ENCODE data around the gene GMPR. TPM values are rescaled to one million over a fixed set of nuclear protein-coding genes. Genes with fewer than 3 reads are reported as not detected.

The GMPR gene
- total RNA-seq, 2 experiments from 2014 or later: 0.63 to 0.95 TPM

- TF ChIP-seq, protein P1, sequence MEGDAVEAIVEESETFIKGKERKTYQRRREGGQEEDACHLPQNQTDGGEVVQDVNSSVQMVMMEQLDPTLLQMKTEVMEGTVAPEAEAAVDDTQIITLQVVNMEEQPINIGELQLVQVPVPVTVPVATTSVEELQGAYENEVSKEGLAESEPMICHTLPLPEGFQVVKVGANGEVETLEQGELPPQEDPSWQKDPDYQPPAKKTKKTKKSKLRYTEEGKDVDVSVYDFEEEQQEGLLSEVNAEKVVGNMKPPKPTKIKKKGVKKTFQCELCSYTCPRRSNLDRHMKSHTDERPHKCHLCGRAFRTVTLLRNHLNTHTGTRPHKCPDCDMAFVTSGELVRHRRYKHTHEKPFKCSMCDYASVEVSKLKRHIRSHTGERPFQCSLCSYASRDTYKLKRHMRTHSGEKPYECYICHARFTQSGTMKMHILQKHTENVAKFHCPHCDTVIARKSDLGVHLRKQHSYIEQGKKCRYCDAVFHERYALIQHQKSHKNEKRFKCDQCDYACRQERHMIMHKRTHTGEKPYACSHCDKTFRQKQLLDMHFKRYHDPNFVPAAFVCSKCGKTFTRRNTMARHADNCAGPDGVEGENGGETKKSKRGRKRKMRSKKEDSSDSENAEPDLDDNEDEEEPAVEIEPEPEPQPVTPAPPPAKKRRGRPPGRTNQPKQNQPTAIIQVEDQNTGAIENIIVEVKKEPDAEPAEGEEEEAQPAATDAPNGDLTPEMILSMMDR (IDR thresholded peaks at IDR 0.05): no peak
- CTCF ChIA-PET: interaction anchor here (1.1 kb wide), 1 partner anchor 505 kb away, joined by 3 read pairs; no protein-coding TSS in a partner anchor
These were observed 41.3 kb upstream of the GMPR start for GRCh38 chr6:16196984-16197546.

GRCh38 chr6:16198061-16198705 lies 40.2 kb upstream of the GMPR start:
- no peaks in the 10 kb centered on the region for H3K36me3 Mint-ChIP-seq (ENCODE audit: low read depth)
- POLR2A ChIA-PET: no interaction called here
- no peak for DNase-seq
- no peak for ATAC-seq (ENCODE audit: poor library complexity)
- H3K4me3 Mint-ChIP-seq: no peak overlapping the region
- Histone ChIP-seq H3K27me3 (ENCODE audit: control insufficient read depth in 1 of 2, insufficient read depth in 2 of 2, low read length in 2 of 2) (peaks cover 0 to 2% of the 10 kb centered on the region in 2 experiments), H3K27ac (ENCODE audit: low read depth in 1 of 2, low read length in 2 of 2) (no peak overlapping the region), H3K9me3 (ENCODE audit: control insufficient read depth in 1 of 2, insufficient read depth in 1 of 2, low read length in 2 of 2) (peaks cover 0 to 3% of the 10 kb centered on the region in 2 experiments), H3K36me3 (ENCODE audit: insufficient read depth, low read length) (no peaks in the 10 kb centered on the region), H3K4me3 (ENCODE audit: low read length) (no peak overlapping the region), H3K4me1 (ENCODE audit: insufficient read depth, low read length) (no peaks in the 10 kb centered on the region)
- no peak overlapping the region for H3K27ac Mint-ChIP-seq
- H3K9me3 Mint-ChIP-seq: no peaks in the 10 kb centered on the region
- H3K27me3 Mint-ChIP-seq: peaks cover 24% of the 10 kb centered on the region
- intact Hi-C loops (cut with DNase I, micrococcal nuclease): no loop called here
- TF ChIP-seq, protein P1 (IDR thresholded peaks at IDR 0.05): no peak
- no peaks in the 10 kb centered on the region for H3K4me1 Mint-ChIP-seq (ENCODE audit: low read depth)
- CTCF ChIA-PET: no interaction called here

More at GRCh38 chr6:16196984-16197546, 41.3 kb upstream of the GMPR start:
- Histone ChIP-seq H3K36me3 (ENCODE audit: insufficient read depth, low read length) (no peaks in the 10 kb centered on the region), H3K27ac (ENCODE audit: low read depth in 1 of 2, low read length in 2 of 2) (no peak overlapping the region), H3K9me3 (ENCODE audit: control insufficient read depth in 1 of 2, insufficient read depth in 1 of 2, low read length in 2 of 2) (peaks cover 0 to 3% of the 10 kb centered on the region in 2 experiments), H3K27me3 (ENCODE audit: control insufficient read depth in 1 of 2, insufficient read depth in 2 of 2, low read length in 2 of 2) (peaks cover 0 to 2% of the 10 kb centered on the region in 2 experiments), H3K4me1 (ENCODE audit: insufficient read depth, low read length) (no peaks in the 10 kb centered on the region), H3K4me3 (ENCODE audit: low read length) (no peak overlapping the region)
- POLR2A ChIA-PET: no interaction called here
- no peak overlapping the region for H3K4me3 Mint-ChIP-seq
- peaks cover 28% of the 10 kb centered on the region for H3K27me3 Mint-ChIP-seq
- DNase-seq (no peak), ATAC-seq (ENCODE audit: poor library complexity) (no peak)
- H3K9me3 Mint-ChIP-seq: no peaks in the 10 kb centered on the region
- no peaks in the 10 kb centered on the region for H3K36me3 Mint-ChIP-seq (ENCODE audit: low read depth)
- intact Hi-C loops (cut with DNase I, micrococcal nuclease): no loop called here
- H3K4me1 Mint-ChIP-seq (ENCODE audit: low read depth): no peaks in the 10 kb centered on the region
- H3K27ac Mint-ChIP-seq: no peak overlapping the region

- intact Hi-C loops (cut with DNase I, micrococcal nuclease): loop anchor here in 1 of 2 experiments (1.0 kb wide), 1 partner anchor 504 kb away; no protein-coding TSS in a partner anchor
- no peak overlapping the region for H3K27ac ChIP-seq (ENCODE audit: low read depth in 1 of 2, low read length in 2 of 2)
- Mint-ChIP-seq H3K9me3 (no peaks in the 10 kb centered on the region), H3K4me1 (ENCODE audit: low read depth) (no peaks in the 10 kb centered on the region), H3K27ac (no peak overlapping the region), H3K4me3 (no peak overlapping the region), H3K36me3 (ENCODE audit: low read depth) (no peaks in the 10 kb centered on the region), H3K27me3 (peaks cover 12% of the 10 kb centered on the region)
- DNase-seq (no peak), ATAC-seq (ENCODE audit: poor library complexity) (no peak)
- H3K36me3 ChIP-seq (ENCODE audit: insufficient read depth, low read length): no peaks in the 10 kb centered on the region
- ChIA-PET CTCF (interaction anchor here (0.7 to 1.4 kb wide), 3 partner anchors 17 to 508 kb away, joined by 3 read pairs; partner anchors contain the start of gene MYLIP), POLR2A (no interaction called here)
- TF ChIP-seq, protein P1 (IDR thresholded peaks at IDR 0.05): no peak
- no peak overlapping the region for H3K4me3 ChIP-seq (ENCODE audit: low read length)
- no peaks in the 10 kb centered on the region for H3K4me1 ChIP-seq (ENCODE audit: insufficient read depth, low read length)
- H3K9me3 ChIP-seq (ENCODE audit: control insufficient read depth in 1 of 2, insufficient read depth in 1 of 2, low read length in 2 of 2): peaks cover 0 to 3% of the 10 kb centered on the region in 2 experiments
- peaks cover 0 to 2% of the 10 kb centered on the region in 2 experiments for H3K27me3 ChIP-seq (ENCODE audit: control insufficient read depth in 1 of 2, insufficient read depth in 2 of 2, low read length in 2 of 2)
These were observed 38.6 kb upstream of the GMPR start for GRCh38 chr6:16199804-16200203.

All from CD4-positive, alpha-beta T cell (primary cell).